HG03520 (cell line): ENCODE results near the gene MKRN2.
"Not testable (repeated sequence)": the region's sequence is repeated elsewhere in the genome, so short reads cannot be mapped to it uniquely, and the experiment has no call there.

ENCODE experiments used
- ATAC-seq: cut with Tn5 transposase; IDR thresholded peaks from one replicate; pipeline ENCODE4 v1.9.1; 2021; ENCODE audit warnings: mild to moderate bottlenecking, moderate library complexity; ENCODE audit not compliant: unreplicated experiment

The MKRN2 gene

GRCh38 chr3:12586403-12586802, 29.5 kb downstream of the MKRN2 start:
- ATAC-seq = no peak

GRCh38 chr3:12588039-12589009, 31.4 kb downstream of the MKRN2 start:
- no peak for ATAC-seq

GRCh38 chr3:12590096-12590495, 33.2 kb downstream of the MKRN2 start:
- no peak for ATAC-seq

GRCh38 chr3:12591456-12591855, 34.6 kb downstream of the MKRN2 start:
- ATAC-seq = no peak

- ATAC-seq = no peak
Measured at GRCh38 chr3:12591997-12592715, 35.3 kb downstream of the MKRN2 start.

GRCh38 chr3:12593473-12593872, 36.6 kb downstream of the MKRN2 start:
- no peak for ATAC-seq

GRCh38 chr3:12598890-12599289, 42.0 kb downstream of the MKRN2 start:
- no peak for ATAC-seq

- no peak for ATAC-seq
Measured at GRCh38 chr3:12601072-12601471, 44.2 kb downstream of the MKRN2 start.

GRCh38 chr3:12603969-12604368, 47.1 kb downstream of the MKRN2 start:
- no peak for ATAC-seq

- ATAC-seq = no peak
Measured at GRCh38 chr3:12608376-12608775, 51.5 kb downstream of the MKRN2 start.

GRCh38 chr3:12611117-12611516, 54.2 kb downstream of the MKRN2 start:
- ATAC-seq = no peak

- no peak for ATAC-seq
Measured at GRCh38 chr3:12612514-12613226, 55.8 kb downstream of the MKRN2 start.

GRCh38 chr3:12613250-12613649, 56.4 kb downstream of the MKRN2 start:
- no peak for ATAC-seq

- no peak for ATAC-seq
Measured at GRCh38 chr3:12615266-12615665, 58.4 kb downstream of the MKRN2 start.

- ATAC-seq = no peak
Measured at GRCh38 chr3:12618426-12618825, 61.5 kb downstream of the MKRN2 start.

GRCh38 chr3:12620305-12620704, 63.4 kb downstream of the MKRN2 start:
- ATAC-seq = no peak

GRCh38 chr3:12620729-12621128, 63.8 kb downstream of the MKRN2 start:
- ATAC-seq = no peak

- ATAC-seq = no peak
Measured at GRCh38 chr3:12622335-12622734, 65.4 kb downstream of the MKRN2 start.

GRCh38 chr3:12624056-12624455, 67.2 kb downstream of the MKRN2 start:
- ATAC-seq = no peak

- not testable (repeated sequence) for ATAC-seq
Measured at GRCh38 chr3:12624964-12625363, 68.1 kb downstream of the MKRN2 start.

GRCh38 chr3:12627370-12627769, 70.5 kb downstream of the MKRN2 start:
- no peak for ATAC-seq
